DOHH2 (cell line): ENCODE data around the gene TTC7B.

ENCODE experiments used
- H3F3A ChIP-seq: fragments of 200-600 bp; sonication (generic), shearing (Covaris generic); 2 replicates; pipeline ENCODE4 v1.6.0; 2016; ENCODE audit warnings: antibody characterized with exemption, mild to moderate bottlenecking; ENCODE audit not compliant: control insufficient read depth, insufficient read depth
- H3K27ac ChIP-seq: fragments of 200-600 bp; sonication (generic); 2 replicates; pipeline ENCODE4 v1.5.1; 2014; ENCODE audit warnings: low read depth, mild to moderate bottlenecking, low read length, moderate library complexity
- H3K27me3 ChIP-seq: fragments of 200-600 bp; sonication (generic); 2 replicates; pipeline ENCODE4 v1.6.1; 2014; ENCODE audit warnings: mild to moderate bottlenecking, low read length, mixed read lengths; ENCODE audit not compliant: control insufficient read depth
- H3K36me3 ChIP-seq: fragments of 200-600 bp; sonication (generic); 2 replicates; pipeline ENCODE4 v1.6.1; 2014; ENCODE audit warnings: mild to moderate bottlenecking, low read length, moderate library complexity, mixed read lengths; ENCODE audit not compliant: control insufficient read depth
- H3K4me1 ChIP-seq: fragments of 200-600 bp; sonication (generic); 2 replicates; pipeline ENCODE4 v1.6.1; 2014; ENCODE audit warnings: mild to moderate bottlenecking, low read length, mixed read lengths; ENCODE audit not compliant: control insufficient read depth
- H3K4me2 ChIP-seq: fragments of 200-600 bp; sonication (generic); 2 replicates; pipeline ENCODE4 v1.6.0; 2014; ENCODE audit warnings: mild to moderate bottlenecking, low read length, moderate library complexity
- H3K4me3 ChIP-seq: fragments of 200-600 bp; sonication (generic); 2 replicates; pipeline ENCODE4 v1.5.1; 2014; ENCODE audit warnings: mild to moderate bottlenecking, low read length, mixed read lengths
- H3K79me2 ChIP-seq: fragments of 200-600 bp; sonication (generic); 2 replicates; pipeline ENCODE4 v1.6.1; 2014; ENCODE audit warnings: mild to moderate bottlenecking, low read length, mixed read lengths; ENCODE audit not compliant: control insufficient read depth
- H3K9me2 ChIP-seq: fragments of 200-600 bp; sonication (generic); replicated peaks from 2 replicates; pipeline ENCODE4 v1.6.1; 2014; ENCODE audit warnings: mild to moderate bottlenecking, low read length, mixed read lengths; ENCODE audit not compliant: control insufficient read depth
- H3K9me3 ChIP-seq: fragments of 200-600 bp; sonication (generic); 2 replicates; pipeline ENCODE4 v1.6.1; 2014; ENCODE audit warnings: antibody characterized with exemption, low read length, mixed read lengths; ENCODE audit not compliant: control insufficient read depth, insufficient read depth
- H4K20me1 ChIP-seq: fragments of 200-600 bp; sonication (generic); 2 replicates; pipeline ENCODE4 v1.6.0; 2014; ENCODE audit warnings: low read depth, mild to moderate bottlenecking, antibody characterized with exemption, low read length, moderate library complexity; ENCODE audit not compliant: control insufficient read depth, insufficient read depth
- CTCF ChIP-seq: fragments of 200-600 bp; sonication (generic); IDR thresholded peaks from one replicate; pipeline ENCODE4 v1.5.1; 2014; ENCODE audit warnings: antibody characterized with exemption, mild to moderate bottlenecking, low read depth, low read length; ENCODE audit not compliant: poor library complexity, severe bottlenecking
- EZH2phosphoT487 ChIP-seq: fragments of 200-600 bp; sonication (generic); IDR thresholded peaks from 2 replicates; pipeline ENCODE4 v1.6.1; 2017; ENCODE audit warnings: borderline replicate concordance, mild to moderate bottlenecking, antibody characterized with exemption, low read length, moderate library complexity, mixed read lengths

TTC7B gene

GRCh38 chr14:90663680-90664079 lies 152.6 kb downstream of the TTC7B start:
- Histone ChIP-seq H3K9me2 (no peaks in the 10 kb centered on the region), H3K4me2 (no peak overlapping the region), H3F3A (no peaks in the 10 kb centered on the region), H3K9me3 (no peaks in the 10 kb centered on the region), H3K27ac (no peak overlapping the region), H3K4me3 (no peak overlapping the region), H3K4me1 (no peaks in the 10 kb centered on the region), H3K79me2 (no peaks in the 10 kb centered on the region), H3K36me3 (no peaks in the 10 kb centered on the region), H4K20me1 (no peaks in the 10 kb centered on the region), H3K27me3 (0 out of 2 replicates have a peak, but pooled peaks cover 3% of the 10 kb centered on the region)
- TF ChIP-seq EZH2phosphoT487 (no peak), CTCF (no peak)

- Histone ChIP-seq H3K36me3 (no peaks in the 10 kb centered on the region), H3K9me2 (no peaks in the 10 kb centered on the region), H3K79me2 (no peaks in the 10 kb centered on the region), H3K4me3 (no peak overlapping the region), H3K9me3 (no peaks in the 10 kb centered on the region), H3K27ac (no peak overlapping the region), H3F3A (no peaks in the 10 kb centered on the region), H3K27me3 (peaks cover 3% of the 10 kb centered on the region; the same call in 1 of the 2 replicates), H4K20me1 (no peaks in the 10 kb centered on the region), H3K4me1 (no peaks in the 10 kb centered on the region), H3K4me2 (no peak overlapping the region)
- no peak for TF ChIP-seq CTCF
- no peak for TF ChIP-seq EZH2phosphoT487
These were observed 153.1 kb downstream of the TTC7B start for GRCh38 chr14:90663140-90663539.

- Histone ChIP-seq H3K9me2 (no peaks in the 10 kb centered on the region), H3K4me2 (no peak overlapping the region), H3K4me3 (no peak overlapping the region)
These were observed 154.4 kb downstream of the TTC7B start for GRCh38 chr14:90661866-90662265.

More at GRCh38 chr14:90661866-90662265, 154.4 kb downstream of the TTC7B start:
- Histone ChIP-seq H3F3A (no peaks in the 10 kb centered on the region), H3K9me3 (no peaks in the 10 kb centered on the region), H3K4me1 (no peaks in the 10 kb centered on the region), H4K20me1 (no peaks in the 10 kb centered on the region), H3K36me3 (no peaks in the 10 kb centered on the region), H3K27me3 (peaks cover 9% of the 10 kb centered on the region), H3K79me2 (no peaks in the 10 kb centered on the region), H3K27ac (no peak overlapping the region)
- TF ChIP-seq EZH2phosphoT487 (no peak), CTCF (no peak)
